Adrenal gland (tissue), 5 donors: ENCODE measurements around the gene TAGLN2.

Experiments used
- CTCF ChIP-seq, 6 experiments: fragments of 450-650 bp in 4 of 6; fragments of 200-600 bp in 2 of 6; sonication (generic) in 1 of 6; IDR thresholded peaks; 1 replicate in 5 of 6; 2 replicates in 1 of 6; pipeline versions ENCODE4 v1.5.1 to v1.8.0; 2016 to 2021; ENCODE audit warnings: antibody characterized with exemption in 6 of 6, mild to moderate bottlenecking in 2 of 6, moderate library complexity in 1 of 6
- POLR2A ChIP-seq, 2 donors: fragments of 450-650 bp; IDR thresholded peaks; one replicate each; pipeline ENCODE4 v1.6.1; 2017; ENCODE audit warnings: antibody characterized with exemption in 2 of 2, mild to moderate bottlenecking in 2 of 2, moderate library complexity in 1 of 2
- donor health status: DM: no; HTN: no; CAD: no.

- no peak for TF ChIP-seq CTCF (IDR thresholded peaks at IDR 0.05)
- TF ChIP-seq POLR2A (IDR thresholded peaks at IDR 0.05): no peak
Observed at GRCh38 chr1:159921251-159921650, 4.1 kb downstream of the TAGLN2 start.
